ENCODE measurements around the gene PDHB. TPM values are rescaled to one million over a fixed set of nuclear protein-coding genes. Genes with fewer than 3 reads are reported as not detected.
"Not testable (repeated sequence)": the region's sequence is repeated elsewhere in the genome, so short reads cannot be mapped to it uniquely, and the experiment has no call there.

The PDHB gene
- total RNA-seq, 1 donor from 2014 or later: 35.9 TPM

DNA sequence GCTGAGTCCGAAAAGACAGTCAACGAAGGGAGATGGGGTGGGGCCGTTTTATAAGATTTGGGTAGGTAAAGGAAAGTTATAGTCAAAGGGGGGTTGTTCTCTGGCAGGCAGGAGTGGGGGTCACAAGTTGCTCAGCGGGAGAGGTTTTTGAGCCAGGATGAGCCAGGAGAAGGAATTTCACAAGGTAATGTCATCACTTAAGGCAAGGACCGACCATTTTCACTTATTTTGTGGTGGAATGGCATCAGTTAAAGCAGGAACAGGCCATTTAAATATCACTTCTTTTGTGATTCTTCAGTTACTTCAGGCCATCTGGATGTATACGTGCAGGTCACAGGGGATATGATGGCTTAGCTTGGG lies 7.3 kb upstream of the PDHB start:
- not testable (repeated sequence) for ATAC-seq; DNase-seq (ENCODE audit: low spot score)

DNA sequence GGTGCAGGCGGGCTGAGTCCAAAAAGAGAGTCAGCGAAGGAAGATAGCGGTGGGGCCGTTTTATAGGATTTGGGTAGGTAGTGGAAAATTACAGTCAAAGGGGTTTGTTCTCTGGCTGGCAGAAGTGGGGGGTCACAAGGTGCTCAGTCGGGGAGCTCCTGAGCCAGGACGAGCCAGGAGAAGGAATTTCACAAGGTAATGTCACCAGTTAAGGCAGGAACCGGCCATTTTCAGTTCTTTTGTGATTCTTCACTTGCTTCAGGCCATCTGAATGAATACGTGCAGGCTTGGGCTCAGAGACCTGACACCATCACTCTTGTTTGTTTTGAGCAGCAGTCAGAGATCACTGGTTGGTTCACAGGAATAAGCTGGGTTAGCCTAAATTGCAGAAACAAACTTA lies 3.6 kb upstream of the PDHB start:
- not testable (repeated sequence) for DNase-seq (ENCODE audit: low spot score); ATAC-seq

DNA sequence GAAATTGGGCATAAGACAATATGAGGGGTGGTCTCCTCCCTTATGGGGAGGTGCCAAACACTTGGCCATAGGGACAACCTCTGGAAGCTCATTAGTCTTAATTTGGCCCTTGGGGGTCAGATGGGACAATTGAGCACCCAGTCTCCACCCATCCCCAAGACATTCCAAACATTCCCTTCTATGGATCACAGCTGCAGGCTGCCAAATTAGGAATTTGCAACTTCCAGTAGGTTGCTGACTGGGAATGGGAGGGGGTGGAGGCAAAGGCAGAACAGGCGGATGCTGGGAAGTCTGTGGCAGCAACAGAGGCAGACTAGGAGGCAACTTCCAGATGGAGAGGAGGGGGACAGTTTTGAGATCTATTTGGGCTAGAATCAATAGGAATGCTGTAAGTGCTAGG lies 1.4 kb upstream of the PDHB start:
- DNase-seq (ENCODE audit: low spot score): no peak
- ATAC-seq: no peak

DNA sequence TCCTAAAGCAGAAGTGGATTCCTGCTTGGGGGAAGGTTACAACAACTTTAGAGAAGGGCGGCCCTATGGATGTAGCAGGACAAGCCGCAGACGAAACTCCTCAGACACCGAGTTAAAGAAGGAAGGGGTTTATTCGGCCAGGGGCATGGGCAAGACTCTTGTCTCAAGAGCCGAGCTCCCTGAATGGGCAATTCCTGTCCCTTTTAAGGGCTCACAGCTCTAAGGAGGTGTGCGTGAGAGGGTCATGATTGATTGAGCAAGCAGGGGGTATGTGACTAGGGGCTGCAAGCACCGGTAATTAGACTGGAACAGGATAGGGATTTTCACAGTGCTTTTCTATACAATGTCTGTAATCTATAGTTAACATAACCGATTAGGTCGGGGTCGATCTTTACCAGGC lies 879 bp upstream of the PDHB start:
- DNase-seq (ENCODE audit: low spot score) (no peak), ATAC-seq (no peak)

DNA sequence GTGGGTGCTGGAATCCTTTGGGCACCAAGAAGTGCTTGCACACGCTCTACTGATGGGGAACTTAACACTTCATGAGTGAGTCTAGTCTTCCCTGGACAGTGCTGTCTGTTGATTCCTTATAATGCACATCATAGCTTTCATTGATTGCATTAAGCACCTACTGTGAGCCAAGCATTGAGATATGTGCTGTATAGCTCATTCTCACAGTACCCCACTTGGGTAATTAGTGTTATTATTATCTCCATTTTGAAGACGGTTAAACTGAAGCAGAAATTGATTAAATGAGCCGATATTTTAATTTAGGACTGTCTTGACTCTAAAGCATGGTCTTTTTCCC lies 504 bp upstream of the PDHB start:
- ATAC-seq: no peak
- DNase-seq (ENCODE audit: low spot score): no peak

DNA sequence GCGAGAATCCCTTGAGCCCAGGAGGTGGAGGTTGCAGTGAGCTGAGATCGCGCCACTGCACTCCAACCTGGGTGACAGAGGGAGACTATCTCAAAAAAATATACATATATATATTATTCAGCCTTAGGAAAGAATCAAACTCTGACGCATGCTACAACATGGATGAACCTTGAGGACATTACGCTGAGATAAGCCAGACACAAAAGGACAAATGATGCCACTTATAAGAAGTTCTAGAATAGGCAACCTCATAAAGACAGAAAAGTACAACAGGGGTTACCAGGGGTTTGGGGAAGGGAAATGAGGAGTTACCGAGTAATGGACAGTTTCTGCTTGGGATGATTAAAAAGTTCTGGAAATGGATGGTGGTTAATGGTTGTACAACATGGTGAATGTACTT lies 727 bp downstream of the PDHB start:
- no peak for ATAC-seq
- DNase-seq (ENCODE audit: low spot score): no peak

DNA sequence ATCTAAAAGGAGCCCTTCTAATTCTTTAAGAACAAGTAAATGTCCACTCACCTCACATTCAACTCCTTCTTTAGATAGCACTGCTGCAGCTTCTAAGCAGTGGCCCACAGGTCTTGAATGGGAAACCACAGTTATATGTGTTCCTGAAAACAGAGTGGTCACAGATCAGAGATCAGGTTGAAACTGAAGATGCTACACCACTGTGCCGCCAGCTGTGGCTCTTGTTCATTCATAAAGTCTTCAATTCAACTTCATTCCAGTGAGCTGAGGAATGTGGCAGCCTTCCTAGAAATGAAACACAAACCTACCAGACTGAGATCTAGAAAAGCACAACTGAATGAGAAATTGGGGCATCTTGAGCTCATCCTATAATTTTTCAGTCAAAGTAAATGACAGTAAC lies 4.0 kb downstream of the PDHB start:
- no peak for ATAC-seq

DNA sequence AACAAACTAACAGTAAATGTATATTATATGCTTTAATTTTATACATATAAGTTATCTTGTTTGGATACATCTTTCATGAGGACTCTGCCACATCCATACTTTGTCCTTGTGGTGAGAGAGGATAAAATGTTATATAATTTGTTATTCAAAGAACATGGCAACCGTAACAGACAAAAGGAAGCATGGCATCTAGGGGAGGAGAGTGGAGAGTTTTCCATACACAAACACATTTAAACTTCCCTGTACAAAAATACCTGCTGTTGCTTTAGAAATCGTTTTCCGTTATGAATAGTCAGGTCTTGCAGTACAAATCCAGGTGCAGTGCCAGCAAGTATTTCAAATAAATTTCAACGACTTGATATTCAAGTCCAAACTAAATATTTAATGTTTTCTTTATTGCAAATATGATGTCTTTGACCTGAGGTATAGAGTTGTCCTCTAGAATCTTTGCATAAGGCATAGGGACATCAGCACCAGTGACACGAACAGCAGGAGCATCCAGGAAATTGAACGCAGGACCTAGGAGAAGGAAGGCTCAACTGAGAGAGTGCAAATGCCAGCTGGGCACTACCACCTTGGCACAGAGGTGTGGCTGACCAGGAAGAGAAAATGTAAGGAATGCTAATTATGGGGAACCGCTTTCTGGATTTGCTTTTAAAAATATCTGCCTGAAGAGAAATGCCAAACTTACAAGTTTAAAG lies 5.8 kb downstream of the PDHB start:
- ATAC-seq (no peak), DNase-seq (ENCODE audit: low spot score) (no peak)

More for the DNA sequence above, 4.0 kb downstream of the PDHB start:
- DNase-seq (ENCODE audit: low spot score): no peak

DNA sequence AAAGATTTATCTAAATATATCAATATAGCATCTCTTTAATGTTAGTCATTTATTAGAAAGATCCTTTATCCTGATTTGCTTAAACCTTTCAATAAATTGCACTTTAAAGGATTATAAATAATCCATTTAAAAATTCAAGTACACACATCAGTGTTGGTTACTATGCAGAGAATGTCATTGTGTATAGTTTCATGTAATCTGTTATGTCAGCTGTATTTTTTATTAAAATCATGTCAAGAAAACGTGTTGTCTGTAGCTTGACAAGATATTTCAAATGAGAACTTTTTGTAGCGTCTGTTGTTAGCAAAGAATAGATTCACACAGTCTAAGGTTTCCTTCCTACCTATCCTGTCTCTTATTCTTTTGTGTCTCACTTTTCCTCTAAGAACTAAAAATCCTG lies 7.8 kb downstream of the PDHB start:
- no peak for DNase-seq (ENCODE audit: low spot score)
- ATAC-seq: no peak

DNA sequence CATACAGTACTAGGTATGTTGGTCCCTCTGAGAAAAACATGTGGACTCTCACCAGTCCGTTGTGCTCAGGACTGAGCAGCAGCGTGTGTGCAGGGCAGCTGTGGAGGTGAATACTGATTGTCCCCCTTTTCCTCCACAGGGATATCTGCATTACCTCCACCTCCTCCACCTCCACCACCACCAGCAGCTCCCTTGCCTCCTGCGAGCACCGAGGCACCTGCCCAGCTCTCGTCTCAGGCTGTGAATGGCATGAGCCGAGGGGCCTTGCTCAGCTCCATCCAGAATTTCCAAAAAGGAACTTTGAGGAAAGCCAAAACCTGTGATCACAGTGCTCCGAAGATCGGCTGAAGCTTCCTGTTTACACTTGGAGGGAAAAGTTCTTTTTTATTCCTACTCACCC lies 9.0 kb downstream of the PDHB start:
- ATAC-seq (no peak), DNase-seq (ENCODE audit: low spot score) (no peak)

DNA sequence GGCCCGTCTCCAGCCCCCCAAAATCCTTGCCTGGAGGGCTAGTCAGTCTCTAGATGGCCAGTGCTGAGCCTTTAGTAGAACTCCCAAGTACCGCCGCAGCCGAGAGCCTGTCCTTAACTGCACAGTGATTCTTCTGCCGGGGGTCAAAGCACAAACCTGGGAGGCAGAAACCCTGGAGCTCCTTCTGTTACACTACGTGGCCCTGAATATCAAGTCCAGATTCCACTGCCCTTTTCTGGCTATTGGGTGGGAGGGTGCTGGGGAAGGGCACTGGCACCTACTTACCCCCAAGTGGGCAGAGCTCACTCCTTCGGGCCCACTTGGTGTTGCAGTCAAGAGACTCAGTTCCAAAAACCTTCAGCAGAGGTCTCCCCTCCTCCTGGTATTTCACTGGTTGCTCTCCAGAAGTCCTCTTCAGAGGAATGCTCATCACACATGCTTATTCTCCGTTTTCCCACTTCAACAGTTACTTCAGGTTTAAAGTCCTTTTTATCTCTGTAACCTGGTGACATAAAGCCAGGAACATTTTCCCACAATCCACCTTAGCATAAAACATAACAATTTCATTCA lies 10.8 kb downstream of the PDHB start:
- DNase-seq (ENCODE audit: low spot score): peak; percentile 35
- ATAC-seq: peak; percentile 48

DNA sequence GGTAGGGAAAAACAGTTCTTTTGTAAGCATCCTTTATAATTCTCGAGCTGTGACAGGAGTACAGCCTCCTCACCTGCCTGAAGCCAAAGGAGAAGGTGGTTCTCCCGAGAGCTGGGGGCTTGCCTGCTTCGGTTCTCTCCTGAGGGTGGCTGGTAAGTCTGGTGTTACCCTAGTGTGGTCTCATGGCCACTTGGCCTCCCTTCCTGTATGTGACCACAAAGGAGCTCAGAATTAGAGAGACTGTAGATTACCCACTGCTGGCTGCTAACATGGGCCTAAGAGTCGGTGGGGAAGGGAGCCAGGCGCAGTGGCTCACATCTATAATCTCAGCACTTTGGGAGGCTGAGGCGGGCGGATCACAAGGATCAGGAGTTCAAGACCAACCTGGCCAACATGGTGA lies 12.6 kb downstream of the PDHB start:
- DNase-seq (ENCODE audit: low spot score) (no peak), ATAC-seq (no peak)

DNA sequence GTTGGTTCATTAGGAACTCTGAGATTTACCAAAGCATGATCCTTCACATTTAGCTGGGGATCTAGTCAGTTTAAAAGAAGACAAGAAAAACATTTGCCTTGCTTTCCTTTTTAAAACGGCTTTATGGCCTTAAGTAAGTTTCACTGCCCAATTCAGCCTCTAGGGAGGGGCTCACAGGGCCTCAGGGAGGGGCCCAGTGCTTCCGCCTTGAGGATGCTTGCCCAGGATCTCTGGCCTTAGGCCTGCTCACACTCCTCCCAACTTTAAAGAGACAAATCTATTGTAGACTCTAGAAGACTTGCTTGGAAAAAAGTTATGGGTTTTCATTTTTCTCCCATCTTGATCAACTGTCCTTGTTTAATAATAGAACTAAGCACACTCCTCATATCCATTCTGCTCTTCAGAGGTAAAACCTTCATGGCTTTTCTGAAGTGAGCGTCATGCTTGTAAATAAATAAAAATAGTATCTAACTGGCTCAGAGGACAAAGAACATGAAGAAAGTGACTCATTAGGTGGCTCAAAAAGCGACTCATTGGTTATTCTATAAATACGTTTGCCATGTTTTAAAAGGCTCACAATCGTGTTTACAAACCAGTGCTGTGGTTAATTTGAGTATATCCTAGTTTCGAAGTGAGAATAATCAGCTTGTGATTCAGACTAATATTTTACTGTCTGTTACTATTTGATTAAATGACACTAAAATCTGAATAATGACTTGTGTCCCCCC lies 13.7 kb downstream of the PDHB start:
- DNase-seq (ENCODE audit: low spot score): no peak
- no peak for ATAC-seq

DNA sequence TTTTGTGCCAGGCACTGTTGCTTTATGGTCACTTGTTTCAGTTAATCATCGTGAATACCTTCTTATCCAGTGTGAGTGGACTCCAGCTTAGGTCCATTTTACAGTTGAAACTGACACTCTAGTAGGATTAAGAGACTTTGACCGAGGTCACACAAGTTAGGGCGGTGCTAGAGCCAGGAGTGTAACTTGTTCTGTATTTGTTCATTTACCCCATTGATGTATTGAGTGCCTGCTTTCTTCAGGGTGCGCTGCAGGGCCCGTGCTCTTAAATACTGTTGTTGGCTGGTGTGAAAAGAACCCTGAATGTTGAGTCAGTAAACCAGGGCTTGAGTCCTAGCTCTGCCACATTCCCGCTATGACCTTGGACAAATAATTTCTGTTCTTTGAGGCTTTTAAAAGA lies 15.4 kb downstream of the PDHB start:
- DNase-seq (ENCODE audit: low spot score) (peak; percentile 44), ATAC-seq (peak; percentile 59)

DNA sequence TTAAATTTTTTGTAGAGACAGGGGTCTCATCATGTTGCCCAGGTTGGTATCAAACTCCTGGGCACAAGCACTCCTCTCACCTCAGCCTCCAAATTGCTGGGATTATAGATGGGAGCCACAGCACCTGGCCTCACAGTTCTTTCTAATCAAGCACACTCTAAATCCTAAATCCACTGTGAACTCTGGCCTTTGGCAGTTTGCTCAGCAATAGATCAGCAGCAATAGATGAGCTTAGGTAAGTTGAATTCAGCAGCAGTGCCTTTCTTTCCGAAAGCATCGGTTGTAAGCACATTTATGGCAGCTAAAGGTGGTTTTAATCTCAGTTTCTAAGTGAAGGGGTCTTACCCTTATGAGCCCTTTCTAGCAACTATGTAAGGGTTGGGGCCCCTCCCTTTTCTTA lies 16.6 kb downstream of the PDHB start:
- ATAC-seq (peak; percentile 77), DNase-seq (ENCODE audit: low spot score) (peak; percentile 47)

DNA sequence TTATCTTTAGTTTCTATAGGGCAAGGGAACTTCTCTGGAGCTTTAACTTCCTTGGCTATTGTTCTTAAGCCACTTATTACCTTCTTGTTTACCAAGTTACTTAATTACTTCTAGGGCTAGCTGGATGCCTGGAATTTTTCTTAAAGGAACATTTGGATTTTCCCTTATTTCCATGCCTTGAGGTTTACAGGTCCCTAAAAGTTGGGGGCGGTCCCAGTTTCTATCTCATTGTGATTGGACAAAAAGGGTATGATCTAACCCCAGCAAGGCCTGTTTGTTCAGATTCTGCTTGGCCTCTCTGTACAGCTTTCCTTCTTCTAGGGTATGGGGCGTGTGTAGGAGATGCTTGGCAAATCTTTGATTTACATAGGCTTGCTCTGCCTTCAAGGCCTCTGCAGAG lies 17.4 kb downstream of the PDHB start:
- ATAC-seq (no peak), DNase-seq (ENCODE audit: low spot score) (no peak)

DNA sequence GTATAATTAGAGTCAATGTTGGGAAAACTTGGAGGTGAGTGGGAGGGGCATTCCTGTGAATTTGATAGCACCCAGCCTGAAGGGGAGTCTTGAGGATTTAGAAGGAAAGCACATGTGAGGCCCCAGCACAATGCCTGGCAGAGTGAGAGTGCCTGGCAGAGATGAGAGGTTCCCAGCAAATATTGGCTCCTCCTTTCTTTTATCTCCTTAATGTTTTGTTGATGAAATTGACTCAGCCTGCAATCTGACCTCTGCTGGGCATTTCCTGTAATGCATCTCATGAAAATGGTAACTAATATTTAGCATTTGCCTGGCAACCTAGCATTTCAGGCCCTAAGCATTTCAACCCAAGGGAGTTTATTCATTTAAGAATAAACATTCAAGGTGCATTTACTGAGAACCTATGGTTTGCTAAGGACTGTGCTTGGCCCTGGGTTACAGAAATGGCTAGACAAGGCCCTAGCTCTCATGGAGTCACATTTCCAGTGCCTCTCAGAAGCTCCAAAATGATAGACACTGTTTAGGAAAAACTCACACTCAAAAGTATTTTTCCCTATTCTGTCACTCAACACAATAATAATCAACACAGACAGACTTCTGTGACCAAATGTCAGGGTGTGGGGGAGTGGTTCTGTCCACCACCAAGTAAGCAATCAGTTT lies 19.0 kb downstream of the PDHB start:
- DNase-seq (ENCODE audit: low spot score) (peak; percentile 46), ATAC-seq (peak; percentile 80)

DNA sequence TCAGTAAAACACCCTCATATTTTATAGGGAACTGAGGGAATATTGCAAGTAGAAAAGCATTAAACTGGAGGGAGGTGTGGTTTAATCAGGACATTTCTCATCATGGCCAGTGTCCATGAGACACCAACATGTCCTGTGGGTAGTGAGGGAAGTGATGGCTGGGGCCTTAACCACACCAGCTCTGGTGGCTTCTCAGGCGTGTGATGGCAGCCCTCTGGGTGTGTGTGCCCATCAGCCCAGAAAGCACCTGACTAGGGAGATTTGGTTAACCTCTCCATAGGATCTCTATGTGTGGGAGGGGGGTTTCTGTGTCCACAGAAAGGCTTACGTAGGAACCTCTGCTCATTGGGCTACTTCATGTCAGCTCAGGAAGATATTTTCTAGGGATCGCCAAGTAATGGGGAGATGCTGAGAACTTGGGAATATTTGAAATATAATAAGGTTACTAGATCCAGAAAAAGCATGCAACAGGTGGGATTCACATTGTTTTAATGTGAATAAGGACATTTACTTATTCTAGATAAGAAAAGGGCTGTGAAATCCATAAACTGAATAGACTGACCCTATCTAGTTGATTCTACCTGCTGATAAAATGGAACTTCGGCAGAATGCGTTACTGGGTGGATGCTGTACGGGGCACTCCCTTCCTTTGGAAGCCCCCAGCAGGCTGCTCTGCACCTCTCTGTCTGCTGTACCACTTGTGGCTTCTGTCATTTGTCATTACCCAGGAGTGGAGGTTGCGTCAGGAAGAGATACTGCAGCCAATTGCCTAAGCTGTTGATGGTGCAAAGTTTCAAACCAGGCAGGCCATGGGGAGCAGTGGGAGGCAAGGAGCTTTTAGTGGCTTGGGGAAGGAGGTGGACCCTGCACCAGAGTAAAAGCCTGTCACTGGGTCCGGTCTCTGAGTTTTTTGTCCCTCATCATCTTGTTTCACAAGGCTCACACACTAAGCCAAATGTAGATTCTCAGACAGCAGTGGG lies 21.5 kb downstream of the PDHB start:
- DNase-seq (ENCODE audit: low spot score): peak; percentile 40
- ATAC-seq: no peak

DNA sequence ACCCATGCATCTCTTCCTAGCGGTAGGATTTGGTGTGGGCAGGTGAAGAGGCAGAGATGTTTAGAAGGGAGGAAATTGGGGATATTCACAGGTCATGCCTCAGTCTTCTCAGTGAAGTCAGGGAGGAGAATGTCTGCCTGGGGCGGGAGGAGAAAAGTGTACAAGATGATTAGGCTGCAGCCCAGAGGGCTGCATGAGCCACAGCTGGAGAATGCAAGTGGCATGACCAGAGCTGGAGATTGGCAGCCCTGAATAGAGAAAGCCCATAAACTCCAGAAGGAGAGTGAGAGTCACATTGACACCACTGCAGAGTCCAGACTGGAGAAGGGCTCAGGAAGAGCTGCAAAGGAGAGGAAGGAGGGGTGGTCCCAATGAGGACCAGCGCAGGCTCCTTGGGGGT lies 22.6 kb downstream of the PDHB start:
- no peak for ATAC-seq
- DNase-seq (ENCODE audit: low spot score): no peak

DNA sequence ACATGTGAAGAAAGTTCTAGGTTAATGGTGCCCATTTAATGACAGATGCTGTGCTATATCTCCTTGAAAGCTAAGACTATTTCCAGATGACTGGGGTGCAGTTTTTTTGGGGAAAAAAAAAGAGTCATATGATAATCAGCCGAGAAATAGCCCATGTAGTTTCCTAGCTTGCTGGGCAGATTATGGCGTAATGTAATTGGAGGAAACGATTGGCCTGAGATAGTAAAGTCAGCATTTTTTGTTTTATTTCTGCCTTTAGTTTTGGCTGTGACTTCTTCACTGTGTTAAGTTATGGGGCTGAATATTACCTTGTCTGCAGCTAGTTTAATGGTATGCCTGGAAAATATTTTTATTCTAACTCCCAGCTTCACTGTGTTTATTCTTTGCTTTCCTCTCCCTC lies 24.0 kb downstream of the PDHB start:
- DNase-seq (ENCODE audit: low spot score): no peak
- no peak for ATAC-seq

DNA sequence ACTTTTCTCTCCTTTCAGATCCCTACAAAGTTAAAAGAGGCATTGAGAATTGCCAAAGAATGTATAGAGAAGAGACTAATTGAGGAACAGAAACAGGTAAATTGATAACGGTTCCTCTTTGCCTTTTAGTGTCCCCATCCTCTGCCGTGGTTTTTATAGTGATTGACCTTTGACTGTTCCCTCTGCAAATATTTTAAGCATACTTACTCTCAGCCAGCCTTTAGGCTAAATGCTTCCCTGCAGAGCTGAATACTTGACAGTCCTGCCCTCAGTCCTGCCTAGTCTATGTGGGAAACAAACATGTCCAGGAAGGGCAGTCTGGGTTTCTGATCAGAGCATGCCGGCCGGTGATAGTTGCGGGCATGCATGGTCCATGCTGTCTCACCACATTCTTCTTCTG lies 24.7 kb downstream of the PDHB start:
- DNase-seq (ENCODE audit: low spot score) (no peak), ATAC-seq (peak; percentile 72)
